IMR-90 (cell line): ENCODE data around the gene ADARB2.

Experiments
- BHLHE40 ChIP-seq: fragments of 150-350 bp; IDR thresholded peaks from 2 replicates; pipeline ENCODE4 v1.6.1; 2016; ENCODE audit warnings: mild to moderate bottlenecking, low read depth, low read length
- CEBPB ChIP-seq: IDR thresholded peaks from 2 replicates; pipeline ENCODE4 v1.6.1; 2012; ENCODE audit warnings: low read depth, low read length, improper control_type of control experiment
- CHD1 ChIP-seq: IDR thresholded peaks from 2 replicates; pipeline ENCODE4 v1.6.1; 2012; ENCODE audit warnings: low read depth, low read length, improper control_type of control experiment
- CTCF ChIP-seq: conservative IDR thresholded peaks from 2 replicates; pipeline ENCODE4 v1.5.1; 2012; ENCODE audit warnings: mild to moderate bottlenecking, low read depth, low read length, improper control_type of control experiment
- ELK1 ChIP-seq: fragments of 150-350 bp; IDR thresholded peaks from 2 replicates; pipeline ENCODE4 v1.6.1; 2016; ENCODE audit warnings: low read depth, mild to moderate bottlenecking, low read length, moderate library complexity, borderline replicate concordance
- MAFK ChIP-seq: IDR thresholded peaks from 2 replicates; pipeline ENCODE4 v1.6.1; 2012; ENCODE audit warnings: low read depth, low read length, improper control_type of control experiment
- MAZ ChIP-seq: IDR thresholded peaks from 2 replicates; pipeline ENCODE4 v1.6.1; 2012; ENCODE audit warnings: low read depth, mild to moderate bottlenecking, low read length, improper control_type of control experiment, moderate library complexity, borderline replicate concordance
- MXI1 ChIP-seq: IDR thresholded peaks from 2 replicates; pipeline ENCODE4 v1.6.1; 2012; ENCODE audit warnings: low read depth, mild to moderate bottlenecking, low read length, moderate library complexity, borderline replicate concordance
- POLR2A ChIP-seq: IDR thresholded peaks from 2 replicates; pipeline ENCODE4 v1.6.1; 2012; ENCODE audit warnings: mild to moderate bottlenecking, low read depth, low read length
- RAD21 ChIP-seq: IDR thresholded peaks from 2 replicates; pipeline ENCODE4 v1.6.1; 2012; ENCODE audit warnings: low read length, improper control_type of control experiment
- RCOR1 ChIP-seq: IDR thresholded peaks from 2 replicates; pipeline ENCODE4 v1.6.1; 2012; ENCODE audit warnings: mild to moderate bottlenecking, low read length, improper control_type of control experiment; ENCODE audit not compliant: insufficient replicate concordance
- RFX5 ChIP-seq: IDR thresholded peaks from 2 replicates; pipeline ENCODE4 v1.8.0; 2012; ENCODE audit warnings: low read depth, mild to moderate bottlenecking, low read length, moderate library complexity
- SMC3 ChIP-seq: fragments of 150-350 bp; IDR thresholded peaks from 2 replicates; pipeline ENCODE4 v1.6.1; 2016; ENCODE audit warnings: low read depth, mild to moderate bottlenecking, antibody characterized with exemption, low read length, moderate library complexity

- TF ChIP-seq RFX5 (no peak), CTCF (no peak), MXI1 (no peak), POLR2A (no peak), ELK1 (no peak), CEBPB (no peak), MAZ (no peak), RCOR1 (no peak), RAD21 (no peak), MAFK (no peak), CHD1 (no peak), BHLHE40 (no peak), SMC3 (no peak)
Observed at GRCh38 chr10:1634239-1634638, 103.1 kb downstream of the ADARB2 start.
